Myocyte (in vitro differentiated cells): ENCODE results near the gene TBRG1. TPM values are rescaled to one million over a fixed set of nuclear protein-coding genes. Genes with fewer than 3 reads are reported as not detected.

ENCODE experiments used
- DNase-seq: peaks from one replicate; pipeline ENCODE4 v3.0.0-alpha.2; 2012; ENCODE audit warnings: low read depth
- total RNA-seq: library from RNA; depleted of rRNA; stranded (reverse); fragments of >200 nt; gene quantifications from 2 replicates; pipeline ENCODE4 v1.2.3, GENCODE V29; 2014

TBRG1 gene
- total RNA-seq, 1 donor from 2014 or later, result 21.7 TPM

DNA sequence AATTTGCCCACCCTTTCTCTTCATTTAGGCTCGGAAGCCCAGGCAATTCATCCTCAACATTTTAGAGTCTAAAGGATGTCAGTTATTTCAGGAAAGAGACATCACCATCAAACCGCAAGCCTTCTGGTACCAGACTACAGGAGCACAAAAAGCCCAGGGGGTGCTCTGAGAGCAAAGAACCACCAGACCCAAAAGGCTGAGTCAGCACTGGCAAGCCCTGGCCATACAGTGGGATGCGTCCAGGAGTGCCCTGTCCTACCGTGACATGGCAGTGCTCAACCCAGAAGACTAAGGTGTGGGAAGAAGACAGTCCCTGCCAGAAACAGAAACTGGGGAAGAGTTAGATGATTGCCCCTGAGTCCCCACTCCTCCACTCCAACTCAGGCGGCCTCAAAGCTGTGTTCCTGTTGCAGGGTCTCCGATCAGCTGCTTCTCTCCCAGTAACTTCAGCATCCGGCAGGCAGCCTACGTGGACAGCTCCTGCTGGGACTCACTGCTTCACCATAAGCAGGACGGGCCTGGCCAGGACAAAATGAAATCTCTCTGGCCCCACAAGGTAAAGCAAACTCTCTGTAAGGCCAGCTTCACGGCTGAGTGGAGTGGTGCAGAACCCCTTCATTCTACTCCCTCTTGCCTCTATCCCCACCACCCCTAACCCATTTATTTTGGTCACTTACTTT is 10.0 kb upstream of the TBRG1 start:
- peak; percentile 3 for DNase-seq

GRCh38 chr11:124618863-124619262 is 3.8 kb upstream of the TBRG1 start:
- no peak for DNase-seq

DNA sequence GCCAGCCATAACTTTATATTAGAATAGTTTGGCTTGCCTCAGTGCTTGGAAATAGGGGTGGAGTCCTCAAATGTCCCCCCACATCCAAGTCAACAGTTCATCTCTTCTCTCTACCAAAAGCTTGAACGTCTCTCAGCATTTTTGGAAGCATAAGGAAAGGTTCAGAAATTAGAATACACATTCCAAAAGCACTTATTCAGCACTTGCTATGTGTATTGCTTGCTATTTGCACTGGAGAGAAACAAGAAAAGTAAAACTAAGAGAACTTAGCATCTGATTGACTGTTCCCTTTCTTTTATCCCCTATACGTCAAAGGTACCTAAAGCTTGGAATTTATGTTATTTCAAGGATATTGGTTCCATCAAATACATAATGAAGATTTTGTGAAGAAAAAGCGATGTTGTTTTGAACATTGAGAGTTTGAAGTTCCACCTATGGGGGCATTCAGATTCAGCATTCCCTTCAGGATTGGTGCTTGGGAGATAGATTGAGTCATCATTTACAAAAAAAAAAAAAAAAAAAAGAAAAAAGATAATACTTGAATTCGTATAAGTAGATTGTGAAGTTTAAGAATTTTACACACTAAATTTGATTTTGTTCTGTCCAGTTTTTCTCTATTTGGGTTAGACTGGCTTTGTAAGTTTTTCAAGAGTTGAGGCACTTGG is 1.3 kb downstream of the TBRG1 start:
- no peak for DNase-seq

DNA sequence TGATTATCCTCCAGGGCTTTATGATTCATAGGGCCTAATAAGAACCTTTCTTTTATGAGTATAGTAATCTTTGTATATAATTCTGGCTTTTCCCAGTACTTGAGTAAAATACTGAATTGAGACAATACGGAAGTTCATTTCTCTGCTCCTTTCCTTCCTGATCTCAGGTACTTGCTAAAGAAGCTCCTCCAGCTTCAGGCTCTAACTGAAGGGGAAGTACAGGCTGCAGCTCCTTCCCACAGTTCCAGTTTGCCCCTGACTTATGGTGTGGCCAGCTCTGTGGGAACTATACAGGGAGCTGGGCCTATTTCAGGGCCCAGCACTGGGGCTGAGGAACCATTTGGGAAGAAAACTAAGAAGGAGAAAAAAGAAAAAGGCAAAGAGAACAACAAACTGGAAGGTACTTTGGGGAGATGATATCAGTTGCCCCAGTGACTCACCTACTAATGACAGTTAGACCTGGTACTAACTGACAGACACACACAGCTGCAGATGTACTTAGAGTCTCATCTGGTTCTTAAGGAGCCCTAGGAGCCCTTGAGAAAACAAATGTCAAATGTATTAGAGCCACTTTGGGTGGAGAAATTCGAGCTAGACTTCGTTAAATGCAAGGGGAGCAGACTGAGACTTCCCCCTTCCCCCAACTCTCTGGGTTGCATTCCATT is 3.0 kb downstream of the TBRG1 start:
- DNase-seq, result peak; percentile 86

DNA sequence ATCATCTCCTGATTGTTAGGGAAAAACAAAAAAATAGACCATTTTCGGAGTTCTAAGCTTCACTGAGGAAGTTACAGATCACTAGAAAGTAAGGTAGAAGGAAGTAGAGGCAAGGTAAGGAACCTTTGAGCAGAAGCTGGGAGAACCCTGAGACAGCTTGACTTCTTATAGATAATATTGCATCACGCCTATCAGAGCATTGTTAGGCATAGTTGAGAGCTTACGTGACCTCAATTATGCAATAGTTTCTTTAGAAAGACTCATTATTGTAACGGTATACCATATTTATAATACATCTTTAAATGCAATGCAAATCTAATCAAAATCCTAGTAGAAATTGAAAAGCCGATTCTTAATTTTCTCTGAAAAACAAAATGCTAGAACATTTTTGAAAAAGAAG is 4.9 kb downstream of the TBRG1 start:
- DNase-seq, result no peak

DNA sequence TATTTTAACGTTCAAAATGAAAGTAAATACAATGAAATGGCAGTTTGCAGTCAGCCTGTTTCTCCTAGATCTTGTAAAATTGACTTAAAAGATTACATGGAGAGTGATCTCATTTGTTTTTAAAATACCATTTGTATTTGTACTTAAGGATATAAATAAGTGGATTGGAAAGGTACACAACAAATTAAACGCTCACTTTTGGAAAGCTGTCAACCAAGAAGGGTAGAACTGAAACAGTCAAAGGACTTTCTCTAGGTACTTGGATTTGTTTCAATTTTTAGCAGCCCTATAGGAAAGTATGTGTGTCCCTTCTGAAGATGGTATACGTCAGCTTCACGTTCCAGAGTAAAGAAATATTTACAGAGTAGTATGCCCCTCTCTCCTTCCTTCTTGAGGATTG is 7.3 kb downstream of the TBRG1 start:
- DNase-seq, result no peak

- DNase-seq, result no peak
Measured at GRCh38 chr11:124633355-124633754, 10.7 kb downstream of the TBRG1 start.

DNA sequence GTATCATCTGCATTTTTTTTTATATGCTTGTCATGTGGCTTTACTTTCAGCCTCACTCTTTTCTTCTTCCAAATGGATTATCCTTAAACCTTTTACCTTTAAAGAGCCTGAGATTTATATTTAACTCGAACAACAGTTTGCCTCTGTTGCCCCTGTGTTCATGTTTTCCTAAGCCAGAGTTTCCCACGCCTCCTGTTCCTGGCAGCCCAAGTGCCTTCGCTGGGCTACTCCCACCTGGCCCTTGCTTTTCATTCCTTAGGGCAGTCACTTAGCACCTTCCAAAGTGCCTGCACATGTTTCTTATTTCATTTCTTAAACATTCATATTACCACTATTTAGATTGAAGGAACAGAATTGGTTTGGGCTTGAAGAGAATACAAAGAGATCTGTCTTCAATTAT is 13.3 kb downstream of the TBRG1 start:
- DNase-seq, result no peak

DNA sequence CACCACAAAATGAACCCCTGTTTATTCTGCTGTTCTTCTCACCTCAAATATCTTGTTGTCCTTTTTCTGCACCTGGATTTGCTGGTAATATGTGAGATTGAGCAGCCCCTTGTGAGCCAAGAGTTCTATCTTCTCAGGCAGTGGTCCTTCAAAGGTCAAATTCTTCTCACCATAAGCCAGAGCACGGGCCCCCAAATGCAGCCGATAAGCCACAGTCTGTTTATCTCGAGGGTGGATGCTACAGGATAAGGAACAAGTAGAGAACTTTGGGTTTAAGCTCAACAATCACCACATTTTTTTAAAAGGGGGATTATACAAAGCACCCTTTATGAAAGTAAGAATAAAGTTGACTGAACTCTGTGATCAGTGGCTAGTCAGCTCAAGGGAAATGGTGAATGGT is 15.8 kb downstream of the TBRG1 start:
- DNase-seq, result no peak

- DNase-seq, result no peak
Measured at GRCh38 chr11:124639186-124639585, 16.5 kb downstream of the TBRG1 start.

DNA sequence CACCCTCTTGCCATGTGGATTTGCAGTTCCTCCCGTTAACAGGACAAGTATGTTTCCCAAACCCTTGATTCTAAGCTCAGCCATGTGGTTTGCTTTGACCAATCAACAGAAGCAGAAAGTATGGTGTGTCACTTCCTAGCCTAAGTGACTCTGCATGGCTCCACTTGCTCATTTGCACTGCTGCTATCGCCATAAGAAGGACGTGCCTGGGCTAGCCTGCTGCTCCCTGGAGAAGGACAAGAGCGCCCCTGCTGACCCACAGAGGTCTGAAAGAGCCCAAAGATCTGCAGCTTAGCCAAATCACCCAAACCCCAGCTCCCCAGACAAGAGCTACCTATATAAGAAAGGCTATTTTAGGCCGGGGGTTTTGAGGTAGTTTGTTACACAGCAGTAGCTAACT is 18.0 kb downstream of the TBRG1 start:
- DNase-seq, result no peak

- no peak for DNase-seq
Measured at GRCh38 chr11:124642628-124643027, 20.0 kb downstream of the TBRG1 start.

DNA sequence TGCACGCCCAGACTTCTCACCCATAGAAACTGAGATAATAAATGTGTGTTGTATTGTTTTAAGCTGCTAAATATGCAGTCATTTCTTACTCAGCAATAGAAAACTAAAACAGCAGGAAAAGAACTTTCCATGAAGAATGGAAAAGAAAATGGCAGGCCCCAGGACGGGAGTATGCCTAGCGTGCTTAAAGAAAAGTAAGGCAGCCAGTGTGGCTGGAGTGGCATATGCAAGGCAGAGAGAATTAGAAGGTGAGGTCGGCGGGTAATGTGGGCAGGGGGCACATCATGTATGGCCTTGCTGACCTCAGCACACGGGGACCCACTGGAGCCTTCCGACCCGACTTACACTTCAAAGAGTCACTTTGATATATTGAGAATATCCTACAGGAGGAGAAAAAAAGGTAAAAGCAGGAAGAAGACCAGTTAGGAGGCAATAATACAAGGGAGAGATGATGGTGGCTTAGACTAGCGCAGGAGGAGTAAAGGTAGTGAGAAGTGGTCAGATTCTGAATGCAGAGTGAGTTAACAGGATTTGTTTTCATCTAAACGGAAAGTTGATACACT is 20.5 kb downstream of the TBRG1 start:
- DNase-seq, result no peak

DNA sequence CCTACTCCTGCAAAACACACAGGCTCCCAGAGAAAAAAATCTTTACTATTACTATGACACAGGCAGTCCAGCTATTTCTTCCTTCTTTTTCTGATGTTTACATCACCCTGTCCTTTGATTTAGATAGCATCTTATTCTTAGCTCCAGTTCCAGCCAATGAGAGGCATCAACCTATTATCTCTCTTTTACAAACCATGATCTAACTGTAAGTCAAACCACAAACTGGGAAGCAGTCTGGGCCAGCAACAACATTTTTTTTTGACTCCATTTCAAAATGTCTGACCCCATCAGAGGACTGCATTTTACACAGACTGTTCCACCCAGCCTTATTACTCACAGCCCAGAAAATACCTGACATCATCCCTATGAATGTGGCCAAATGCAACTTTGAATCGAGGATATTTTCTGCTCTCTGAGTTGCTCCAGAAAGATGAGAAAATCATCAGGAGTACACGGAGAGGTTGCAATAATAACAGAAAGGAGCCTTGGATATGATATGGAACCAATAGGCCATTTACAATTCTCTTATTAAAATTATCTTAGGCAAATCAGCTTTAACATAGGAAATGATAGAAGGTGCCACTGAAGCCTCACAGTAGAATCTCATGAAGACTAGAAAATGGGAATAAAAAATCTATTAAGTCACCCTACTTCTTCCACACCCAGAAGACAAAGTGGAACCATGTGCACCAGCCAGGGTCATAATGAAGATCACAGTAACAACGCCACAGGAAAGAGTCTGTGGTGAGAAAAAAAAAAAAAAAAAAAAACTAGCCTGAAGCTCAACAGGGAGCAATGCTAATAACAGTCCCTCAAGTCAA is 21.2 kb downstream of the TBRG1 start:
- DNase-seq, result peak; percentile 59

GRCh38 chr11:124644426-124645280 is 22.0 kb downstream of the TBRG1 start:
- DNase-seq, result peak; percentile 89

DNA sequence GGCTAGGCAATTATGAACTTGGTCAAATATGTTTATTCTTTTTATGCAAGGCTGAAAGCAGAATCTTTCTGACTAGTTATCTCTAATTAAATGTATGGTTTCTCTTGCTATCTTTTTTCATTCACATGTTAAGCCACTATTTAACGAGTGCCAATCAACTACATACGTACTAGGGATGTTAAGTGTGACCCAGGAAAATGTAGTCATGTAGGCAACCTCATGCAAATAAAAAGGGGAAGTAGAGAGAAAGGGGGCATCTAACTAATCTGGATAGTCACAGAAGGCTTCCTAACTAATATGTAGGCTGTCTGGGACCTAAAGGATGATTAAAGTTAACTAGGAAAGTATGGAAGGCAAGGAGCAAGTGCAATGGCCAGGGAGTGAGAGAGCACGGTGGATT is 23.5 kb downstream of the TBRG1 start:
- DNase-seq, result no peak

DNA sequence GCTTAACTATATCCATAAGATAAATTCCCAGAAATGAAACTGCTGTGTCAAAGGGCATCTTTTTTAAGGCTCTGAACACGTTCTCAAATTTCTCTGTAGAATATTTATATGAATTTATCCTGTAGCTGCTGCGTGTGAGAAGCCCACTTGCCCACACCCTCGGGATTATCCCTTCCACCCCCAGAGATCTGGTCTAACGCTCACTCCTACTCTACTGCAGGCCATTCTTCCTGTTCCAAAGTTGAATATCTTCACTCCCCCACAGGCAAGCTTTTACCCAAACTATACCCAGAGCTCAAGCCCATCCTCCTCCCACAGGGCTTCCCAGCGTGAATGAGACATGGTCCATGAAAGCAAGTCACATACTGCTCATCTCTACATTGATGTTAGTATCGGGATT is 25.9 kb downstream of the TBRG1 start:
- no peak for DNase-seq

DNA sequence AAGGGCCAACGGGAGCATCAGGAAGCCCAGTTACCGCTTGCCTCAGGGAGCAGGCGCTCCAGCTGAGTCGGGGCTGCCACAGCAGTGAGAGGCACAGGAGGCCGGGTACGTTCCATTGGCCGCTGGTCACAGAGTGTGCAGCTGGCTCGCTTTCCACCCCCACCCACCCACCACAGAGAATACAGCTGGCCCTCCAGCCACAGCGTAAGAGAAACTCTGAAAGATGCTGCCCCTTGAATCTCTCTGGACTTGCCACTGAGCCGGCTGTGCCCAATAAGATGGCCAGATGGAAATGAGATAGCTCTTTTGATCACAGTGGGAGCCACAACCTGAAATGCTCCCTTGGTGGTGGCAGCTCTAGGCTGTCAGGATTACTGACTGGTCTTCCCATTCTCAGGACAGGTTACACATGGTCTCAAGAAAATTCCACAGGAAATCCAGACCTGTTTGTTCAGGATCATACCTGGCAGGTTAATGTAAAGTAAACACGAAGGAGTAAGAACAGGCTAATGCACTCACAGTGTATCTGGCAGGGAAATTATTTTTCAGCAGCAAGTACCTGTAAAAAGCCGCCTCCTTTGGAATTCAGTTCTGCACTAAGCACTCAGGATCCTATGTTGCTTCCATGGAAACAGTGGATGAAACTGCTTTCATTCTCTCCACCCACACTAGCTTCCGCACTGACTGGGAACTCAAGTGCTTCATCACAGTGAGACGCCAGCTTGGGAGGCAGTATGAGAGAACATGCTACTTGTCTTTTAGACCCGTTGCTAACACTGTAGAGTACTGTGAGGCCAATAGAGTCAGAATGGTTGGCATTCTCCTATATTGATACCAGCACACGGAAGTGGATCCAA is 34.3 kb downstream of the TBRG1 start:
- no peak for DNase-seq

DNA sequence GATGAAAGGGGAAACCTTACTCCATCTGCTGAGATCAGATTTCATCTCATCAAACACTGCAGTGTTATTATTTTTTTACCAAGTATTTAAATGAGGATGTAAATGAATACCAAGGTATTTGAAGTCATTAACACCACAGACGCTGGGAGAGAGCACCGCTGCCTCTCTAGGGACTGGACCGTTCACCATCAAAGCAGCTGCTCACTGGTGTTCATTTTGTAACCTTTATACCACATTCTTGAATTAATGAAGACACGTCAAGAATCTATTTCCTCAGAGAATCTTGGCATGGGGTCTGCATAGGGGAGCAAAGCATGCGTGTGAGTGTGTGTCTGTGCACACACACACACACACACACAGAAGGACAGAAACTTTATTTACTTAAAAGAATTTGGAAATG is 35.2 kb downstream of the TBRG1 start:
- no peak for DNase-seq

DNA sequence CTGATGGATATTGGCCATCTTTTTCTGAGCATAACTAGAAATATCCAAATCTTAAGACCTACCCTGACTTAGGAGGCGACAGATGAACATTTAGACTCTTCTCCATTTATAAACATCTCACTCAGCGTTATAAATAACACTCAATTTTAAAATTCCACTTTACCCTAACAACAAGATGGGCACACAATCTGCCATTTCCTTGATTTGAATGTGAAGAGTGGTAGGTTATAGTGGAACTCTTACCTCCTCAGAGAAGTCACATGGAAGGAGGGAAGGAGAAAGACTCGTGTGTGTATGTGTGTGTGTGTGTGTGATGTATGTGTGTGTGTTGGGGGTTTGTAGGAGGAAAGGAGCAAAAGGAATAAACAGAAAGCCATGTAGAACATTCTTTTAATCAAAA is 35.8 kb downstream of the TBRG1 start:
- DNase-seq, result no peak
